LNCaP clone FGC (cell line): ENCODE results near the gene STAT4.

ENCODE experiments used
- DNase-seq: peaks from one replicate; pipeline ENCODE4 v3.0.0-alpha.2; 2011; ENCODE audit warnings: low read depth
- H3K4me3 ChIP-seq: 2 replicates; pipeline ENCODE4 v1.5.1; 2011; ENCODE audit warnings: mild to moderate bottlenecking, low read depth, low read length, control low read depth
- CTCF ChIP-seq: IDR thresholded peaks from 2 replicates; pipeline ENCODE4 v1.5.1; 2012; ENCODE audit warnings: mild to moderate bottlenecking; ENCODE audit not compliant: control insufficient read depth, insufficient read depth; ENCODE audit errors: extremely low read depth

The STAT4 gene

GRCh38 chr2:191078165-191078867 lies 72.5 kb downstream of the STAT4 start:
- DNase-seq: no peak
- no peak for TF ChIP-seq CTCF
- no peak overlapping the region for H3K4me3 ChIP-seq

GRCh38 chr2:191070276-191070675 lies 80.5 kb downstream of the STAT4 start:
- DNase-seq: no peak
- TF ChIP-seq CTCF: no peak
- H3K4me3 ChIP-seq: no peak overlapping the region

GRCh38 chr2:191069606-191070005 lies 81.2 kb downstream of the STAT4 start:
- DNase-seq: no peak
- no peak overlapping the region for H3K4me3 ChIP-seq
- TF ChIP-seq CTCF: no peak

- no peak overlapping the region for H3K4me3 ChIP-seq
- DNase-seq: no peak
- TF ChIP-seq CTCF: no peak
Measured at GRCh38 chr2:191066919-191067233, 83.9 kb downstream of the STAT4 start.

- TF ChIP-seq CTCF: no peak
- no peak for DNase-seq
- H3K4me3 ChIP-seq: no peak overlapping the region
Measured at GRCh38 chr2:191066197-191066918, 84.4 kb downstream of the STAT4 start.

GRCh38 chr2:191065785-191066184 lies 85.0 kb downstream of the STAT4 start:
- no peak for TF ChIP-seq CTCF
- no peak for DNase-seq
- H3K4me3 ChIP-seq: no peak overlapping the region

GRCh38 chr2:191064590-191064989 lies 86.2 kb downstream of the STAT4 start:
- DNase-seq: no peak
- H3K4me3 ChIP-seq: no peak overlapping the region
- TF ChIP-seq CTCF: no peak
